Ishikawa (cell line): Measurements from ENCODE around the gene CORO1C.
A peak's percentile ranks its signal among the peaks of the same experiment; 100 is the strongest.

Source experiments
- CEBPB ChIP-seq: IDR thresholded peaks from 2 replicates; pipeline ENCODE4 v1.6.1; 2012
- CREB1 ChIP-seq: IDR thresholded peaks from 2 replicates; pipeline ENCODE4 v1.6.1; 2012; ENCODE audit warnings: low read depth
- EGR1 ChIP-seq: IDR thresholded peaks from 2 replicates; pipeline ENCODE4 v1.6.1; 2012
- EP300 ChIP-seq: IDR thresholded peaks from 2 replicates; pipeline ENCODE4 v1.6.1; 2012; ENCODE audit warnings: borderline replicate concordance
- FOXM1 ChIP-seq: IDR thresholded peaks from 2 replicates; pipeline ENCODE4 v1.6.1; 2012; ENCODE audit warnings: low read depth, borderline replicate concordance
- MAX ChIP-seq: IDR thresholded peaks from 2 replicates; pipeline ENCODE4 v1.6.1; 2012
- NFIC ChIP-seq: IDR thresholded peaks from 2 replicates; pipeline ENCODE4 v1.6.1; 2012
- RAD21 ChIP-seq: IDR thresholded peaks from 2 replicates; pipeline ENCODE4 v1.6.1; 2012; ENCODE audit warnings: low read depth
- REST ChIP-seq: IDR thresholded peaks from 2 replicates; pipeline ENCODE4 v1.6.1; 2012; ENCODE audit warnings: low read depth, mild to moderate bottlenecking
- TAF1 ChIP-seq: IDR thresholded peaks from 2 replicates; pipeline ENCODE4 v1.6.1; 2012; ENCODE audit warnings: low read depth, mild to moderate bottlenecking
- TCF12 ChIP-seq: IDR thresholded peaks from 2 replicates; pipeline ENCODE4 v1.6.1; 2012; ENCODE audit warnings: low read depth
- TEAD4 ChIP-seq: IDR thresholded peaks from 2 replicates; pipeline ENCODE4 v1.6.1; 2012
- USF1 ChIP-seq: IDR thresholded peaks from 2 replicates; pipeline ENCODE4 v1.6.1; 2012
- YY1 ChIP-seq: IDR thresholded peaks from 2 replicates; pipeline ENCODE4 v1.6.1; 2012; ENCODE audit warnings: low read depth
- ZBTB7A ChIP-seq: IDR thresholded peaks from 2 replicates; pipeline ENCODE4 v1.6.1; 2012; ENCODE audit warnings: low read depth

The CORO1C gene

GRCh38 chr12:108731105-108731865, at the start of gene CORO1C:
Gene CORO1C (minus strand): TSS chr12:108731518. CDS start chr12:108701318, 30,200 bp downstream.
- TF ChIP-seq CREB1, result peak; percentile 40; the same call in 1 of the 2 replicates
- TF ChIP-seq EGR1, result peak; percentile 72
- peak; percentile 42; the same call in 1 of the 2 replicates for TF ChIP-seq TEAD4
- TF ChIP-seq USF1, result no peak
- TF ChIP-seq NFIC, result no peak; the same call in 1 of the 2 replicates
- TF ChIP-seq EP300, result peak; percentile 16; the same call in 1 of the 2 replicates
- TF ChIP-seq YY1, result no peak
- no peak for TF ChIP-seq TCF12
- no peak; the same call in 1 of the 2 replicates for TF ChIP-seq ZBTB7A
- no peak for TF ChIP-seq CEBPB
- peak; percentile 33; the same call in 1 of the 2 replicates for TF ChIP-seq RAD21
- 0 out of 2 replicates have a peak, but pooled peaks have one; percentile 23 for TF ChIP-seq MAX
- TF ChIP-seq FOXM1, result no peak
- TF ChIP-seq TAF1, result peak; percentile 94; the same call in 1 of the 2 replicates

- no peak for TF ChIP-seq ZBTB7A
- no peak for TF ChIP-seq RAD21
- no peak for TF ChIP-seq TCF12
- TF ChIP-seq MAX, result no peak
- TF ChIP-seq CEBPB, result no peak
- TF ChIP-seq YY1, result no peak
- no peak for TF ChIP-seq NFIC
Observed at GRCh38 chr12:108779998-108780688, 48.8 kb upstream of the CORO1C start.

- TF ChIP-seq REST (no peak), USF1 (no peak), ZBTB7A (no peak), EGR1 (no peak), CEBPB (no peak), RAD21 (no peak), FOXM1 (no peak), YY1 (no peak), NFIC (no peak), TCF12 (no peak), CREB1 (no peak)
Observed at GRCh38 chr12:108778053-108778452, 46.7 kb upstream of the CORO1C start.

- TF ChIP-seq TCF12 (no peak), USF1 (no peak), ZBTB7A (no peak), TEAD4 (no peak), CEBPB (no peak), YY1 (no peak), EP300 (no peak), FOXM1 (no peak), CREB1 (no peak), EGR1 (no peak)
Observed at GRCh38 chr12:108777156-108777555, 45.8 kb upstream of the CORO1C start.

- TF ChIP-seq TCF12, result no peak
- no peak for TF ChIP-seq EP300
- no peak for TF ChIP-seq CREB1
- no peak for TF ChIP-seq EGR1
- TF ChIP-seq USF1, result no peak
- no peak for TF ChIP-seq ZBTB7A
- TF ChIP-seq FOXM1, result no peak
- no peak for TF ChIP-seq TEAD4
- TF ChIP-seq RAD21, result no peak
- TF ChIP-seq REST, result no peak
Observed at GRCh38 chr12:108773798-108774788, 42.8 kb upstream of the CORO1C start.
